HCT116 (cell line): ENCODE data around the gene ABCC5.

Source experiments
- CEBPB ChIP-seq: IDR thresholded peaks from 2 replicates; pipeline ENCODE4 v1.6.1; 2012; ENCODE audit warnings: low read depth
- CTCF ChIP-seq, 3 experiments: fragments of 200-600 bp in 1 of 3; sonication (generic) in 1 of 3; IDR thresholded peaks in 2 of 3; conservative IDR thresholded peaks in 1 of 3; 2 replicates each; pipeline ENCODE4 v1.5.1; 2012 to 2017; ENCODE audit warnings: low read depth in 2 of 3, low read length in 2 of 3, antibody characterized with exemption in 1 of 3, borderline replicate concordance in 1 of 3, control low read depth in 1 of 3, mild to moderate bottlenecking in 1 of 3, mixed read lengths in 1 of 3, mixed run types in 1 of 3, moderate library complexity in 1 of 3; ENCODE audit not compliant: insufficient read depth in 1 of 3
- EZH2 ChIP-seq: fragments of 200-600 bp; sonication (generic); IDR thresholded peaks from 2 replicates; pipeline ENCODE4 v1.6.1; 2017; ENCODE audit warnings: antibody characterized with exemption, mixed run types
- EZH2phosphoT487 ChIP-seq: fragments of 200-600 bp; IDR thresholded peaks from 2 replicates; pipeline ENCODE4 v1.6.1; 2018; ENCODE audit warnings: antibody characterized with exemption, borderline replicate concordance
- FOSL1 ChIP-seq: IDR thresholded peaks from 2 replicates; pipeline ENCODE4 v1.6.1; 2012; ENCODE audit warnings: low read depth
- POLR2AphosphoS5 ChIP-seq: IDR thresholded peaks from 2 replicates; pipeline ENCODE4 v1.6.1; 2011; ENCODE audit warnings: mild to moderate bottlenecking, low read depth, low read length, moderate library complexity
- REST ChIP-seq: IDR thresholded peaks from 2 replicates; pipeline ENCODE4 v1.6.1; 2012; ENCODE audit warnings: low read depth
- SP1 ChIP-seq: IDR thresholded peaks from 2 replicates; pipeline ENCODE4 v1.6.1; 2012; ENCODE audit warnings: low read depth
- TCF7L2 ChIP-seq: IDR thresholded peaks from 2 replicates; pipeline ENCODE4 v1.7.0; 2011; ENCODE audit warnings: borderline replicate concordance, inconsistent platforms; ENCODE audit not compliant: insufficient read depth, insufficient read length; ENCODE audit errors: extremely low read depth
- ZBTB33 ChIP-seq: IDR thresholded peaks from 2 replicates; pipeline ENCODE4 v1.6.1; 2011; ENCODE audit warnings: mild to moderate bottlenecking, low read length, moderate library complexity; ENCODE audit not compliant: insufficient replicate concordance; ENCODE audit errors: extremely low read depth
- ZNF274 ChIP-seq: fragments of 200-500 bp; sonication (Bioruptor generic); IDR thresholded peaks from 2 replicates; pipeline ENCODE4 v1.6.1; 2014; ENCODE audit warnings: mild to moderate bottlenecking, low read depth, low read length, inconsistent platforms

- TF ChIP-seq CTCF (IDR thresholded peaks at IDR 0.05 in 2 of 3, conservative IDR thresholded peaks at IDR 0.05 in 1 of 3; ENCODE audit: borderline replicate concordance in 1 of 3, insufficient read depth in 1 of 3, low read depth in 2 of 3, low read length in 2 of 3) = no peak
- TF ChIP-seq EZH2phosphoT487 = no peak
- TF ChIP-seq FOSL1 = no peak
- TF ChIP-seq EZH2 = no peak
- TF ChIP-seq SP1 = no peak
- no peak for TF ChIP-seq ZBTB33
- no peak for TF ChIP-seq CEBPB
- TF ChIP-seq POLR2AphosphoS5 = no peak
- TF ChIP-seq TCF7L2 = no peak
- TF ChIP-seq REST = no peak
- TF ChIP-seq ZNF274 = no peak
These were observed 24.9 kb upstream of the ABCC5 start for GRCh38 chr3:184042617-184043016.
